Activated T-helper 1 cell treated with anti-CD3 and anti-CD28 coated beads, Interleukin-2, amount 50 U/mL, for 16 hours (primary cell): ENCODE measurements around the gene SLC7A14.

Experiments used
- DNase-seq, 2 donors: peaks; one replicate each; pipeline ENCODE4 v3.0.0-alpha.2; 2020; ENCODE audit warnings: low read depth in 1 of 2, low spot score in 1 of 2

The SLC7A14 gene

GRCh38 chr3:170431054-170431453 is 154.8 kb downstream of the SLC7A14 start:
- no peak for DNase-seq

- DNase-seq = no peak
These were observed 156.8 kb downstream of the SLC7A14 start for GRCh38 chr3:170429050-170429449.

- DNase-seq = no peak
These were observed 157.8 kb downstream of the SLC7A14 start for GRCh38 chr3:170428095-170428494.

GRCh38 chr3:170426240-170426797 is 159.6 kb downstream of the SLC7A14 start:
- DNase-seq = no peak

GRCh38 chr3:170425491-170426239 is 160.2 kb downstream of the SLC7A14 start:
- DNase-seq = no peak

- DNase-seq = no peak
These were observed 161.0 kb downstream of the SLC7A14 start for GRCh38 chr3:170424879-170425278.

GRCh38 chr3:170423001-170423615 is 162.8 kb downstream of the SLC7A14 start:
- no peak for DNase-seq

- no peak for DNase-seq
These were observed 164.1 kb downstream of the SLC7A14 start for GRCh38 chr3:170421758-170422157.

- DNase-seq = no peak
These were observed 164.7 kb downstream of the SLC7A14 start for GRCh38 chr3:170421111-170421641.

- no peak for DNase-seq
These were observed 165.5 kb downstream of the SLC7A14 start for GRCh38 chr3:170420307-170420821.

GRCh38 chr3:170419557-170420087 is 166.3 kb downstream of the SLC7A14 start:
- DNase-seq = no peak

- DNase-seq = no peak
These were observed 167.2 kb downstream of the SLC7A14 start, which contains the start of gene CLDN11 for GRCh38 chr3:170418422-170419398. Gene CLDN11 (plus strand): TSS chr3:170418868. CDS start chr3:170419067, 199 bp downstream.

GRCh38 chr3:170417090-170417489 is 168.8 kb downstream of the SLC7A14 start:
- no peak for DNase-seq

- no peak for DNase-seq
These were observed 171.6 kb downstream of the SLC7A14 start for GRCh38 chr3:170414202-170414663.

GRCh38 chr3:170413291-170413690 is 172.6 kb downstream of the SLC7A14 start:
- DNase-seq = no peak

- no peak for DNase-seq
These were observed 175.3 kb downstream of the SLC7A14 start for GRCh38 chr3:170410428-170411029.
